Uterus (tissue), 2 donors: ENCODE measurements around the gene STK32C.

ENCODE experiments used
- POLR2A ChIP-seq, 2 donors: fragments of 450-650 bp; IDR thresholded peaks; one replicate each; pipeline ENCODE4 v1.6.1; 2016; ENCODE audit warnings: antibody characterized with exemption in 2 of 2, mild to moderate bottlenecking in 1 of 2, moderate library complexity in 1 of 2
- TF ChIP-seq, protein P1 (sequence below), 4 experiments: fragments of 200-600 bp in 2 of 4; fragments of 450-650 bp in 2 of 4; sonication (generic) in 2 of 4; IDR thresholded peaks; one replicate each; pipeline ENCODE4 v1.5.1; 2016 to 2019; ENCODE audit warnings: antibody characterized with exemption in 4 of 4, mild to moderate bottlenecking in 2 of 4, moderate library complexity in 1 of 4

- TF ChIP-seq POLR2A (IDR thresholded peaks at IDR 0.05), result no peak
- TF ChIP-seq, protein P1, sequence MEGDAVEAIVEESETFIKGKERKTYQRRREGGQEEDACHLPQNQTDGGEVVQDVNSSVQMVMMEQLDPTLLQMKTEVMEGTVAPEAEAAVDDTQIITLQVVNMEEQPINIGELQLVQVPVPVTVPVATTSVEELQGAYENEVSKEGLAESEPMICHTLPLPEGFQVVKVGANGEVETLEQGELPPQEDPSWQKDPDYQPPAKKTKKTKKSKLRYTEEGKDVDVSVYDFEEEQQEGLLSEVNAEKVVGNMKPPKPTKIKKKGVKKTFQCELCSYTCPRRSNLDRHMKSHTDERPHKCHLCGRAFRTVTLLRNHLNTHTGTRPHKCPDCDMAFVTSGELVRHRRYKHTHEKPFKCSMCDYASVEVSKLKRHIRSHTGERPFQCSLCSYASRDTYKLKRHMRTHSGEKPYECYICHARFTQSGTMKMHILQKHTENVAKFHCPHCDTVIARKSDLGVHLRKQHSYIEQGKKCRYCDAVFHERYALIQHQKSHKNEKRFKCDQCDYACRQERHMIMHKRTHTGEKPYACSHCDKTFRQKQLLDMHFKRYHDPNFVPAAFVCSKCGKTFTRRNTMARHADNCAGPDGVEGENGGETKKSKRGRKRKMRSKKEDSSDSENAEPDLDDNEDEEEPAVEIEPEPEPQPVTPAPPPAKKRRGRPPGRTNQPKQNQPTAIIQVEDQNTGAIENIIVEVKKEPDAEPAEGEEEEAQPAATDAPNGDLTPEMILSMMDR (IDR thresholded peaks at IDR 0.05), result no peak
Measured at GRCh38 chr10:132227851-132228390, 79.8 kb downstream of the STK32C start.
